GM12801 (cell line): ENCODE data around the gene LSAMP.

Experiments used
- TF ChIP-seq, protein P1 (sequence below): IDR thresholded peaks from one replicate; pipeline ENCODE4 v1.5.1; 2011; ENCODE audit warnings: control low read depth; ENCODE audit not compliant: insufficient read length; ENCODE audit errors: extremely low read depth

Gene LSAMP

DNA sequence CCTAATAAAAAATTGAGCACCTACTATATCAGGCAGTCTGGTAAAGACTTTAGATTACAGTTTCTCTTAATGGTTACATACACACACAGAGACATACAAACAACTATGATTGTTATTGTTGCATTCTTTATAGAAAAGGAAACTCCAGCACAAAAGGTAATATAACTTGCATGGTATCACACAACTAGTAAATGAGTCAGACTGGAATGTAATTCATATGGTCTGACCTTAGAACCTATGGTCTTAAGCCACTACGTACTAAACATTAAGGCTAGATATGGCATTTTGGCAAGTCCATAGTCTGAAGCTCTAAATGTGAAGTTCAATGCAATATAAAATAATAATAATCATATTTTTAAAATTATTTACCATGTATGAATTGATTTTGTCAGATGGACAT lies 380.6 kb downstream of the LSAMP start:
- TF ChIP-seq, protein P1, sequence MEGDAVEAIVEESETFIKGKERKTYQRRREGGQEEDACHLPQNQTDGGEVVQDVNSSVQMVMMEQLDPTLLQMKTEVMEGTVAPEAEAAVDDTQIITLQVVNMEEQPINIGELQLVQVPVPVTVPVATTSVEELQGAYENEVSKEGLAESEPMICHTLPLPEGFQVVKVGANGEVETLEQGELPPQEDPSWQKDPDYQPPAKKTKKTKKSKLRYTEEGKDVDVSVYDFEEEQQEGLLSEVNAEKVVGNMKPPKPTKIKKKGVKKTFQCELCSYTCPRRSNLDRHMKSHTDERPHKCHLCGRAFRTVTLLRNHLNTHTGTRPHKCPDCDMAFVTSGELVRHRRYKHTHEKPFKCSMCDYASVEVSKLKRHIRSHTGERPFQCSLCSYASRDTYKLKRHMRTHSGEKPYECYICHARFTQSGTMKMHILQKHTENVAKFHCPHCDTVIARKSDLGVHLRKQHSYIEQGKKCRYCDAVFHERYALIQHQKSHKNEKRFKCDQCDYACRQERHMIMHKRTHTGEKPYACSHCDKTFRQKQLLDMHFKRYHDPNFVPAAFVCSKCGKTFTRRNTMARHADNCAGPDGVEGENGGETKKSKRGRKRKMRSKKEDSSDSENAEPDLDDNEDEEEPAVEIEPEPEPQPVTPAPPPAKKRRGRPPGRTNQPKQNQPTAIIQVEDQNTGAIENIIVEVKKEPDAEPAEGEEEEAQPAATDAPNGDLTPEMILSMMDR, result no peak

DNA sequence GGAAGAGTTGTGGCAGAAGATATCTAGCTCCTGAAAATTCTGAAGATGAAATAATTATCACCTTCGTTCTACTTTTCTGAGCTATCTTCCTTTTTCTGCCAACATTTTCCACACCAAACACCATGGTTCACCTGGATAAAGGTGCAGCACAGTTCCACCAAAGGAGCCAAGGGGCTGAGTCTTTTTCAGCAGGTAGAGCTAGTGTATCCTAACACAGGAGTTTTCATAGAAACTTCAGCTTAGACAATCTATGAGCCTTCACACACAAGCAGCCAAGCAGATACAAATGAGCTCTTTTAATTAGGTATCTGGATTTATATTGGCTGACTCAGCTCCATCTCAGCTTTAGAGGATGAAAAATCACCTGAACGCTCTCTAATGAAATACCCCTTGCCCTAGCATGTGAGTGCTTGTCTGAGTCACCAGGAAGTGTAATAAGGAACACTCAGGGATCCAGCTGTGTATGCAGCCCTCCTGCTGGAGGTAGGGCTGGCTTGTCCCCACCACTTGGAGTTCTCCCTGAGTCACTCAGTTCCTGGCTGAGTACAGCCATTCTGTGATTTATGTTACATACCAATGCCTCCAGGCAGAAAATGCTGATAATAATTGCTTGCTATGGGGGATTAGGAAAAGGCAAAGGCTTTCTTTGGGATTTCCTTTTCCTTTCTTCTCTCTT lies 385.7 kb downstream of the LSAMP start:
- TF ChIP-seq, protein P1, result no peak

DNA sequence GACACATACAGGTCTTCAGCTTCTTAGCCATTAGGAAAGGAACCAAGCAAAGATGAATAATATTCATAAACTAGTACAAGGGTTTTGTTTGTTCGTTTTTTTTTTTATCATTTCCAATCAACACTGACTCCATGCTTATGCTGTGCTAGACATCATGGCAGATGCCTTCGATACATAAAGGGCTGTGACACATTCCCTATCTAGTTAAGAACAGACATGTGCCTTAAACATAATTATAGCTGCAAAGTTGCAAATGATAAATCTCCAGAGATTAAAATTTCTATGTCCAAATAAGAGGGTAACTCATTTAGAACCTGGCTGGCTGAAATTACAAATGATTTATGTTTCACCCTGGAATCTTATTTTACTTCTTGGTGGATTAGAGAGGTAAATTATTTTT lies 386.4 kb downstream of the LSAMP start:
- TF ChIP-seq, protein P1, result no peak

DNA sequence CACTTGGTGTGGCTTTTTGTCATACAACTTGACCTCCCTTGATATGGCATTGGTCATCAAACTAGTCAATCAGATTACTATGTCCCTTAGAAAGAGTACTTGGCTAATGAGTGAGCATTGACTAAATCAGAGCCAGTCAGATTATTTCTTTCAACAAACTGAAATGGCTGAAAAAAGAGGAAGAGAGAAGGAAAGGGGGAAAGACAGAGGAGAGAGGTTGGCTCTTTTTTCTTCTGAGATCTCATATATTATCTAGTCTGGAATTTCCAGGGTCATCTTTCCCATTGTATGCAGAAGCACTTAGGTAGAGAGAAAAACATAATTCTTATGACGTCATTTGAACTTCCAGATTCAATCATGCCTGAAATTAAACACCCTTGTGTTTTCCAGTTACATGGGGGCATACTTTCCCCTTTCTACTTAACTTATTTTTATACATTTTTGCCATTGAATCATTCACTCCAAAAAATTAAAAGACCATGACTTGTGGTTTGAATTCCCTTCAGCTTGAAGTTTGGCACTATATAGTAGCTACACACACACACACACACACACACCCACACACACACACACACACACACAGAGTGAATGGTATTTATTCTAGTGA lies 387.8 kb downstream of the LSAMP start:
- TF ChIP-seq, protein P1, result no peak

DNA sequence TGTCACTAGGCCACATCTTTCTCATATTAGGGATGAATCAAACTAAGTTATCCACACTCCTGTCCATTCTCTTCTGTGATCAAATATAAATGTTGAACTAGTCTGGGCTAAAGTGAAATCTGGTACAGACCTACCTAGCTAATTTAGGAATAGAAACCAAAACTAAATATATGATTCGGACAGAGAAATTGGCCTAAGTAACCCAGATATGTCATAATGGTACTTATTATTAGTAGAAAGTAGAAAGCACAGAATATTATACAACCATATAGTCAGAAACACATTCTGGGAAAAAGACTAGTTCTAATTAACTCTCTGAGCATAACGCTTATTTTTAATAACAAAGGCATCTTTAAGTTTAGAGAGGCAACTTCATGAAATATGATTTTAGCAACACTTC lies 389.0 kb downstream of the LSAMP start:
- TF ChIP-seq, protein P1, result no peak

DNA sequence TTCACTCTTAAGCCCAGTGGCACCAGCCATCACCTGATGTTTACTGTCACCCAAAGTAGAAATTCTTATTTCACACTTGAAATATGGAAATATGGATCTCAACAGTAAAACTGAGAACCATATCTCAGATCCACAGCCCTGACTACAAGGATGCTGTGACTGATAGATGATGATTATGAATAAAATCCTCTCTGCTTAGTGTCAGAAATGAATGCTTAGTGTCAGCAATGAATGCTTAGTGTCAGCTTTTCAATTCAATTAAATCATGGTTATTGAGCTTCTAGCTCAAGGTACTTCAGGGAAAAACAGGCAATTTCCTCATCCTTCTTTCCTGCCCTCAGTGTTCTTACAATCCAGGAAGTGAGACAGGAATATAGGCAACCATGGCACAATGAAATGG lies 392.3 kb downstream of the LSAMP start:
- TF ChIP-seq, protein P1, result no peak

DNA sequence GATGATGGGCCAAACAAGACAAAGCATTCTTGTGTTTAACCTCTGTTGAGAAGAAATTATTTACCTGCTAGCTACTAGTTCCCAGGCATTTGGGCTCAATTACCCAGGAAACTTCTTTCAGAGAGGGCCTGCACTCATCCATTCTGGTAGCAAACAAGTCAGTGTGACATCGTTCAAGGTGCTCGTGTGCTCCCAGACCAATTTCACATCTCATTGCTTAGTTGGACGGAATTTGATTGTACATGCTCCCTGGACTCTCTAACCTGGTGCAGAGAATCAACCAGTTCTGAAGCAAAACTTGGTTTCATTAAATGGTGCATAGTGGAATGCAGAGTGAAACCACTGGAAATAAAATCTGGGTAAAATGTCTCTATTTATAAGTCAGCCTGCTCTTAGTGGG lies 392.7 kb downstream of the LSAMP start:
- TF ChIP-seq, protein P1, result no peak
